ENCODE measurements around the gene APOL1.
A peak's percentile ranks its signal among the peaks of the same experiment; 100 is the strongest.
"Not testable (repeated sequence)": the region's sequence is repeated elsewhere in the genome, so short reads cannot be mapped to it uniquely, and the experiment has no call there.

The APOL1 gene

DNA sequence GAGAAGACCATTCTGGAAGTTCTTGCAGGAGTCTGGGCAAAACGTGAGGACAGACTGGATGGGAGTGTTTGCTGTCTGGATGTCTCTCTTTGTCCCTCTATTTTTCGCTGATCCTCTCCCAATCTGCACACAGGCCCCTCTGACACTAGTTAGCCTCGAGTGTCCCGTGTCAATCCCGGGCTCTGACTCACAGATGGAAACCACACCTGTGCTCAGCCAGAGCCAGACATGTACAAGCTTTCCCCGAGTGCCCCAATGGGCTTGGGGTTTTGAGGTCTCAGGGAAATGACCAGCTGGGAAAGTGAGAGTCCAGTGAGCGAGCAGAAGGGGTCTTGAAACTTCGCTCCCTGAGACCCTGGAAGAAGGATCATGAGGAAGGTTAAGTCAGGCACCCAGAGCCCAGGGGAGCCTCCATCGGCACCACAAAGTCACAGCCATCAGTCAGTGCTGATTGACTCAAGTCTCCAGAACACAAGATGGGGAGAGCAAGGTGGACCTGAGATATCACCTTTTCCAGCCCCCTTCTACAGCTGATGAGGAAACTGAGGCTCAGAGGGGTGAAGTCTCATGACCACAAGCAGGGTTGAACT lies 27.5 kb upstream of the APOL1 start:
- DNase-seq: no peak

DNA sequence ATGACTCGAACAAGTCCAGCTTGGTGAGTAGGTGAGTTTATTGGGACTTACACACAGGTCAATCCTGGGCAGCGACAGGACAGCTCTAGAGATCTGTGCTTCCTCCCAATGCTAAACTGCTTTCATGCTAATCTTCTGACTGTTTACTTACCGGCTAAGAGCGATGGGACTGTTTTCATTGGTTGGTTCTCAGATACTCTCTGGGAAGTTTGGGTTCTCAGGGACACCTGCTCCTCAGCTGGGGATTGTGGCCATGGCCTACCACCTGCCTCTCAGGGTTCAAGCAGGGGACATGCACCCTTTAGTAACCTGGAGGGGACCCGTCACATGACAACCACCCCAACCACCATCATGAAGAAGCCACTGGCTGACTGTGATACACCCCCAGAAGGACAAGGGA lies 26.7 kb upstream of the APOL1 start:
- DNase-seq: no peak

DNA sequence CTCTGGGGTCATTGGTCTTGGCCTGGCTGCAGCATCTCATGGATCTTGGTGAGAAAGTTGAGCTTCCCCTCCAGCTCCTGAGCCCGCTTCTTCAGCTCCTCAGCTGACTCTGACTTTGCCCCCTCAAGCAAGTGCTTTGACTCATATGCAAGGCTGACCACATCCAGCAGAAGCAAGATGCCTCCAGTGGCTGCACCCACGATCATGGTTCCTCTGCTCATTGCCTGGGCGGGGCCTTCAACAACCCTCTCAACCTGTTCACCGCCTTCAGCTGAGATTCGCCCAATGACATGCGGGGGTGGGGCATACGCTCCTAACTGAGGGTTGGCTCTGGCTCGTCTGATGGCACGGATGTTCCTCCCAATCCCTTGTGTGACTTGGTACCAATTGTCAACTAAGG lies 25.5 kb upstream of the APOL1 start:
- DNase-seq: no peak

DNA sequence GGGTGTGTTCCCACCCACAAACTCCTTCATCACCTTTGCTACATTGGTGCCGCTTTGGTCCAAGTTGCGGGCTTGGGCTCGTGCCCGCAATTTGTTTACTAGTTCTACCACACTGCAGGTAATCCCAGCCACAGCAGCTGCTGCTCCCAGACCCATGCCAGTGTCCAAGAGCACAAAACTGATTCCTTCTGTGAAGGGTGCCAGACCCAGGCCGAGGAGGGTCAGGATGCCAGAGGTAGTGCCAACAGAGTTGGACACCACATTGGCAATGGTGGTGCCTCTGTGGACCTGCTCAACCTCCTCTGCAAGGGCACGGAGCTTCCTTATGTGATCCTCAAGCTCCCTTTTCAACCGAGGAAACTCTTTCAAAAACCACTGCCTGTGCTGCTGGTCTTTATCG lies 25.1 kb upstream of the APOL1 start:
- no peak for DNase-seq

DNA sequence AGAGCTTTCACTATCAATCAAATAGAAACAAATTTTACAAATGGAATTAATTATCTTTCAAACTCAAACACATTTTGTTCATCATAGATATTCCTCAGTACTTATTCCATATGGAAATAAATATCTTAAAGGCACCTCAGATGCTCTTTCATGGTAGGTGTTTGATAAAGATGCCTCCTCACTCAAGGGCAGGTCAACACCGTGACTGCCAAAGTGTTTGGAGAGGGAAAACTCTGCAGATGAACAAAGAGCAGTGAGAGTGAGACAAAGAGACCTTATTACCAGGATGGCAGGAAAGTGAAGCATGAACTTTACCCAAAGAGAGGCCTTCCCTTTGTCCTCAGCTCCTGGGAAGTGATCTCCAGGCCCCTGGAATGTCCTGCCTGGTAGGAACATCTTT lies 24.6 kb upstream of the APOL1 start:
- DNase-seq: not testable (repeated sequence)

DNA sequence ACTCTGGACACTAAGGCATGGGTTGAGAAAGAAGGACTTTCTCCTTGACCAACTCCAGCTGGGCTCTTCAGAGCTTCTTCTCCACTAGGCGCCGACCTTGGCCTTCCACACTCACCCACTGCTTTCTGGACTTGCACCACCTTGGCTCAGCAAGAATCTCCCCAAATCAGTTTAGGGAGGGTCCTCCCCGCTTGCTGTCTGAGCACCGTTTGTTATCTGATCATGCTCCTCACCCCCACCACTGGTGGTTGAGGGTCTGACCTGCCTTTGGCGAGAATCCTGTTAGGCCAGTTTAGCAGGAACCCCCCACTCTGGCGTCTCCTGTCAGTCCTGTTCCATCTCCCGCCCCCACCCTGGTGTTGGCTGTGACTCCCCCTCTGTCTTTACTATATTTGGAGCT lies 24.0 kb upstream of the APOL1 start:
- DNase-seq: no peak

DNA sequence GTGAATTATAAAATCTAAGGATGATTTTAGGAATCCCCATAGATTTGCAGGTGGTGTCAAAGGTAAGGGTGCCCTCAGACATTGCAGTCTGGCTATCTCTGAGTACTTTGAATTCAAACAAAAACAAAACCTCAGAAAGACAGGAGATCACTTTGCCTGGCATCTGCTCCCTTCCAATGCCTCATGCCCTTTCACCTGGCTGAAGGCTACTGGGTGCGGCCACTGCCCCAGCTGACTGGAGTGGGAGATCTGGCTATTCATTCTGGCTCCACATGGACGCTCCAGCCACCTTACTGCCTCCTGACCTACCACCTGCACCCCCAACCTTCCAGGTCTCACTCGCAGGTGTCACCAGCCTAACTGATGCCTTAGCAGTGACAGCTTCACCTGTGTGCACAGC lies 23.3 kb upstream of the APOL1 start:
- not testable (repeated sequence) for DNase-seq

DNA sequence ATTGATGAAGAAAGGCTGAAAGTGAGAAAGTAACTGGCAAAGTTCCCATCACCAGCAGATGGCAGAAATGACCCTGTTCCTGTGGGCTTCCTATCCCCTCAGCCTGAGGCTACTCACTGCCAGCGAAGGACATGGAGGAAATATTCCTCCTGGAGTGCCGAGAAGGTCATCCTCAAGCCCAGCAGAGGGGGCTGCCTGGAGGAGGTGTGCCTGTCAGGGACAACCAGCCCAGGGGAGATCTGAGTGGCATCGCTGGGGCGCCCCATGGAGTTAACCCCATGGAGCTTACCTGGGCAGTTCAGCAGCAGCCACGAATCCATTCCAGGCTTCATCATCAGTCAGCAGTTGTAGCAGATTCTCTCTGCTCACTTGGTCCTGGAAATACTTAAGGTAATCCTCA lies 21.9 kb upstream of the APOL1 start:
- DNase-seq: not testable (repeated sequence)

DNA sequence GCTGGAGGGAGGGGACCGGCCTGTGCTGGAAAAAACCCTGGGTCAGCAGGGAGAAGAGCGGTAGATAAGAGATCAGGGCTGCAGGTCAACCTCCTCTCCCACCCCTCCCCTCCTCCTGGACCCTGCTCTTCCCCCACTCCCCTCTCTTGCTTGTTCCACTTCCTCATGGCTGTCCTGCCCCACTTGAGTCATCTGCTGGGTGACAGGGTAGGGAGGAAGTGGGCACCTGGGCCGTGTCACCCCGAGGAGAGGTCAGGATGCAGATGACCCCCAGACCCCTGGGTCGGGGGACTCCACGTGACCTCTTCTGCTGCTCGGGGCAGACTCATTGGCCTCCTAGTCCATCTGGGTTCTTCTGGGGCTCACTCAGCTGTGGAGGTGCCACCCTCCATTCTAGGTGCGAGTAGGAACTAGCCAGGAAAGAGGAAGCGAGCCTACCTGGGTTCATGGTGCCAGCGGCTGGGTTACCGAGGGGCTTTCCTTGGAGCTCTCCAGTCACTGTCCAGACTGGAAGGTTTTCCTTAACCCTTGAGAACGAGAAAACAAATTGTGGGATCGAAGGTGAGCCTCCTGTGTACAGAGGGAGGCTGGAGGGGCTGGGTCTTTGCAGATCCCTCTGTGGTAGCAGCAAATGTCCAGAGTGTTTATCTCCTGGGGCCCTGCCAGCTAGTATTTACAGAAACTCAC lies 20.1 kb upstream of the APOL1 start:
- DNase-seq: no peak

DNA sequence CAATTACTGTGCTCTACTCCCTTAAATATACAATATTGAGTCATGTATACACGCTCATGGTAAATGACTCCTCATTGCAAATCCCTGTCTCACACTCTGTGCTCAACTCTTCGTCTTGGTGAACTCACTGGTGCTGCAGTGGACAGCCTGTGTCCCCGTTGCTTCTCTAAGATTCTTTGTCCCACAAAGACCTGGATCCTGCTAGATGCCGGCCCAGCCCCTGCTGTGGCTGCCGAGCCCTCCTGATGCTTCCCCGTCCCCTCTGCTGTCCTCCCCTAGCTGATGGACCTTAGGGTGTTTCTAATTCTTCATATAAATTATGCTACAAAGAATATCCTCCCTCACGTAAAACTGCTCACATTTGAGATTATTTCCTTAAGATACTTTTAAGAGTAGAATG lies 19.1 kb upstream of the APOL1 start:
- DNase-seq: no peak

DNA sequence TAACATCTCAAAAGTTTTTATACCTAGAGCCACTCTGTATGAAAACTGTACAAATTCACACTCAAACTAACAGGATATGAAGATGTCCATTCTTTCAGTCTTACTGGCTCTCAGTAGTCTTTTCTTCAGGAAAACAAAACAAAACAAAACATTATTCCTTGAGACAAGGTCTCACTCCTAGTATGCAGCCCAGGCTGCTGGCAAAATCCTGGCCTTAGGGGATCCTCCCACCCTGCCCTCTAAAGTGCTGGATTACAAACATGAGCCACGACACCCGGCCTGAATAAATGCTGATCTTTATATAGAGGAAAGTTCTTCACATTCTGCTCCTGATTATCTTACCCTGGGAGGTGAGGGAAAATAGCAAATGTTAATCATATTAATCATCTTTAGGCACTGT lies 18.7 kb upstream of the APOL1 start:
- no peak for DNase-seq

DNA sequence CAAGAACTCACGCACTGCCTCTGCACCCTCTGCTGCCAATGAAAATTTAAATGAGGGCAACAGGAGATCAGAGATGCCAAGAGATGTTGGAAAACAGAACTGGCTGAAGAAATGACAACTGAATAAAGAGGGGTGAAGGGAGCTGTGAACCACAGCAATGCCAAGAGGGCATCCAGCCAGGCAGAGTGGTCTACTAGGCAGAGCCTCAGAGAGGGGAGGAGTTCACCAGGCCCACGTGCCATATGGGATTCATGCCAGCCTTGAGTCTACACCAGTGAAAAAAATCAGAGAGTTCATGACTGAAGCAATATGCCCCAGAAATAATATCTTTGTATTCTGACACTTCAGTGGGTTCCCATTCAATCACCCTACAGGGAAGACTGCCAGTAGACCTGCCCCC lies 18.0 kb upstream of the APOL1 start:
- DNase-seq: no peak

DNA sequence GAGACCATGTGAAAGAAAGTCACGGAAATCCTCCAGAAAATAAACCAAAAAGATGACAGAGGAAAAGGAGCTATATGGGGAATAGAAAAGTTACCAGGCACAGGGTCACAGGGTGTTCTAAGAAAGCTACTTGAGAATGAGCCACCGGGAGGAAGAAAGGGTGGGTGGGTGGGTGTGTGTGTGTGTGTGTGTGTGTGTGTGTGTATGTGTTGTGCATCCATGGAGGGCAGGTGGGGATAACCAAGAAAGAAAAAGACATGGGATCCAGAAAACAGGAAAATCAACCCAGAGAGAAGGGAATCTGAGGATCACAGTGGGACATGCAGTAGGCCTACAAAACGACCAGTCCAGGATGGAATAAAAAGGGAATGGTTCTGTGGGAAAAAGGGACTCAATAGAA lies 17.3 kb upstream of the APOL1 start:
- no peak for DNase-seq

DNA sequence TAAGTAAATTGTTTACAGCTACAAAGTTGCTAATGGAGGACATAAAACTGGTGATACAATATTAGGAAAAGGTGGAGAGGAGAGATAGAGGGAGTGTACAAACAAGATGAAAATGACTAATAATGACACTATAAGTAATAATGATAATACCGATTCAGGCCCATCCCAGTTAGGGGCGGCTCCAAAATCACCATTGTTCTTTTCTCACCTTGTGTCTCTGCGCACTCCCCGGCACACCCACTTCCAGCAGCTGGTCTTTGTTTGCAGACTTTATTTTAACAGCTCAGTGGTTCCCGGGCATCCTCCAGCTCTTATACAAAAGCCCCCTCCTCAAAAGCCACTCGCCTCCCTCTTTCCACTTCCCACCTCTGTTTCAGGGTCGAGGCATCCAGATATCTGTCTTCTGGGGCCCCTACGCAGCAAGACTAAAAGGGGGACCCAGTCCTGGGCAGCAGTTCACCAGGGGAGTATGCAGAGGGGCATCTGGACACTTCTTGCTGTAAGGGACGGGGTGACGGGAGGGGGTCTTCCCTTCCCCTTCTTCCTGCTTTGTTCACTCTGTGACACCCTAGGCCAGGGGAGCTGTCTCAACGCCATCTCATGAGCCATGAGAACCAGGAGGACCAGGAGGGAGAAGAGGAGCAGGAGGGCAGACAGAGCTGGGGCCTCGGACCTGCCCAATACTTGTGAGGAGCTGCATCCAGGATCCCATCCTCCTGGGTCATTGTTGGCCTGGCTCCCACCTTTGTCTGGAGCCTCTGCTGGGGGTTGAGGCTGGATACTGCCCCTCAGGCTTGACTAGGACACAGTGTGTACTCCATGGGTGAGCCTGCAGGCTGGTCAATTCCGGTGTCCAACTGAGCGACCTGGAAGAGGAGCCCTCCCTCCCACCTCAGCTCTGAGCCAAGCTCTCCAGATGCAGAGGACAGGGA lies 16.3 kb upstream of the APOL1 start:
- DNase-seq: no peak

DNA sequence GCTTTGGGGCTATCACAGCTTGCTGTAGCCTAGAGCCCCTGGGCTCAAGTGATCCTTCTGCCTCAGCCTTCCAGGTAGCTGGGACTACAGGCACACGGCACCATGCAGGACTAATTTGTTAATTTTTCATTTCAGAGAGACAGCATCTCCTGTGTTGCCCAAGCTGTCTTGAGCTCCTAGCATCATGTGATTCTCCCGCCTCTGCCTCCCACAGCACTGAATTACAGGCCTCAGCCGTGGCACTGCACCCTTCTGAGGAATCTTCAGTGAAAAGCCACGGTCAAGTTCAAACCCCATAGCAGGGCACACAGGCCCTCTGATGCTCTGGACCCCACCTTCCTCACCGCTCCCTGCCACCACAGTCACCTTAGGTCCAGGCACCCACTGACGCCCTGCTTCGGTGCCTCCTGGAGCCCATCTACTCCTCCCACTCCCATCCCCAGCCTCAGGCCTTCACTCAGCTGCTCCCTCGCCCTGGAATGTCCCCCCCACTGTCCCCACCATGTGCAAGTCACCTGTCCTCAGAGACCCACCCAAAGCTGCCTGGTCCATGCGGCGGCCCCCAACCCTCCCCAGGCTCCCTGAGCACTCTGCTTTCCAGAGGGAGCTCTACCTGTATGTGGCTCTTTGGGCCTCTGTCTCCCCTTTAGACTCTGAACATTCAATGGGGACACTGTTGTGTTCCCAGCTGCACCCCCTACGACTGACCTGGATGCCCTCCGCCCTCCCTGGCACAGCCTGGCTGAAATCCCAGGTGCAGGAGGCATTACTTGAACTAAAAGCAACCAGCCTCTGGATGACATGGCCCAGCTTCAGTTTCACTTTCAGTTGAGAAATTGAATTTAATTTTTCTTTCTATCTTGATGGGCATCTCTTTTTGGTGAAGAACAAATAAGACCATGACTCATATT lies 15.2 kb upstream of the APOL1 start:
- DNase-seq: no peak

DNA sequence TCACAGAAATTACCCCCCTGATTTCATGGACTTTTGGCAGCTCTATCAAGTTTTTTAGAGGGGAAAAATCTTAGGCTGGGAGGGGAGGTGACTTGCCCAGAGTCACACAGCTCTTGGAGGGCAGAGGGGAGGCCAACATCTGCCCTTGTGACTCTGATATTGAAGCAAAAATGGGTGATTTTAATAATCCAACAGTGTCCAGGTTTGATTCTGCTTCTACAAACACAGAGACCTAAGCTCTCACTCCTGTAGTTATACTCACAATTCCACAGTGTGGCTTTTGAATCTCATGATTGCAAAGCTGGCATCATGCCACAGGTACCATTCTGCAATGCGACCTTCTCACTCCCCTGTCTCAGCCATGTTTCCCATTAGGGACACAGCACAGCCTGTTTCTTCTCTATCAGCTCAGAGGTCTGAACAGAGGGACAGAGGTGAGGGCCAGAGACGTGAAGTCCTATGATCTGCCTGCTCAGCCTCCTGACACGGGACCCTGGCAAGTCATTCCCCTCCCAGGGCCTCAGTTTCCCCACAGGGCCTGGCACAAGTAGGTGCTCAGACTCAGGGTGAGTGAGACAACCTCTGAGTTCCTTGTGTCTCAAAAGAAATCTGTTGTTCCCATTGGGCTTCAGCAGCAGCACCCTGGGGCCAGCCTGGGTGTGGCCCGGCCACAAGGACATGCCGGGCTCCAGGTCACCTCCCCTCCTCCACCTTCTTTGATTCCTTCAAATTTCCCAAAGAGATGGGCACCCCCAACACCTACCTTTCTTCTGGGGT lies 14.4 kb upstream of the APOL1 start:
- DNase-seq: no peak

DNA sequence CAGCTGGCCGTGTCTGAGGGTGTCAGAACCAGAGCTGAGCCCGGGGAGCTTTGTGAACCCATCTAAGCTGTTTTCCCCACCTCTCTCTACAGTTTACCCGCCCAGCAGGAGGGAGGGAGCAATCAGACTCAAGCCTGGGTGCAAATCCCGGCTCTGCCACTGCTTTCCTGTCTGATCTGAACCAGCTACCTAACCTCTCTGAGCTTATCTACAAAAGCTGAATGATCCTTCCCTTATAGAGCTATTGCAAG lies 13.9 kb upstream of the APOL1 start:
- DNase-seq: no peak

DNA sequence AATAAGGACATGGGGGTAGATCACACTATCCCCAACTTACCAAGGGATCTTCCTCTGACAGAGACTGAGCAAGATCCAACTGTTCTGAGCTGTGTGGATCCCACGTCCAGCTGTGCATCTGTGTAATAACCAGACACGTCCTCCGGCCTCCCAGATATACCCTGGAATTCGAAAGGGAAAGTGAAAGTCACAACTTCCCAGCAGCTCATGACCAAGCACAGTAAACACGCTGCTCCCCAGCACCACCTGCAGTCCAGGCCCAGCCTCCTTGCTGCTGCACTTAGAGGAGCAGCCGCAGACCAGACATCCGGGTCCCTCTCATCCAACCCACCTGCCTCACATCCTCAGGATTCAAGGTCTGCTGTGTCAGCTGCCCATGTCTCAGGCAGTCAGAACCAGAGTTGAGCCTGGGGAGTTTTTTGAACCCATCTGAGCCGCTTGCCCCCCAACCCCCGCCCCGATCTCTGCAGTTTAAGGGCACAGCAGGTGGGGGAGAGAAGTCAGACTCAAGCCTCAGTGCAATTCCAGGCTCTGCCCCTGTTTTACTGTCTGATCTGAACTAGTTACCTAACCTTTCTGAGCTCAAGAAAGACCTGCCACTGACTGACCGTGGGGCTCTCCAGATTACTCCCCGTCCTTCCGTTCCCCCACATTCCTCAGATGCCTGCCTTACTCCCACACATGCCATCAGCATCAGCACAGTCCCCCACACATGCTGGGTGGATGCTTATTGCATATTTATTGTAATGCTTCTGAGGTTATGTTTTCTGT lies 13.3 kb upstream of the APOL1 start, which contains the start of gene APOL2:
TSS of gene APOL2 (minus strand) at position 127 of the 771 bp plus-strand sequence. CDS start 6,365 bp downstream, outside the sequence.
- peak; percentile 92 for DNase-seq

DNA sequence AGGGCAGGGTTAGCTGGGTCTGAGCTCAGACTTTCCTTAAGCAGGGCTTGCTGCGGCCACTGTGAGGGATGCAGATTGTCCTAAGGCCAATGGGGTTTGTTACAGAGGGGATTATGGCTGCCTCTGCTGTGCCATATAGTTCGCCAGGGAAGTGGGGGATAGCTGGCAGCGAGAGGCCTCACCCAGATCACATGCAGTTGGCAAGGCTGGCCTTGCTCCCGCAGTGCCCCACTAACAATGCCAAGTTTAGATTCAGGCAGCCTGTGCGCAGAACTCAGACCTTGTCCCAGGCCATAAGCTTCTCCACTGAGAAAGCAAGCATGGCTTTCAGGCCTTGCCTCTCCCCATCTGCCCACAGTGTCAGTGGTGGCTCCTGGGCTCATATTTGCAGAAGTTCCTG lies 8.9 kb upstream of the APOL1 start:
- no peak for DNase-seq

DNA sequence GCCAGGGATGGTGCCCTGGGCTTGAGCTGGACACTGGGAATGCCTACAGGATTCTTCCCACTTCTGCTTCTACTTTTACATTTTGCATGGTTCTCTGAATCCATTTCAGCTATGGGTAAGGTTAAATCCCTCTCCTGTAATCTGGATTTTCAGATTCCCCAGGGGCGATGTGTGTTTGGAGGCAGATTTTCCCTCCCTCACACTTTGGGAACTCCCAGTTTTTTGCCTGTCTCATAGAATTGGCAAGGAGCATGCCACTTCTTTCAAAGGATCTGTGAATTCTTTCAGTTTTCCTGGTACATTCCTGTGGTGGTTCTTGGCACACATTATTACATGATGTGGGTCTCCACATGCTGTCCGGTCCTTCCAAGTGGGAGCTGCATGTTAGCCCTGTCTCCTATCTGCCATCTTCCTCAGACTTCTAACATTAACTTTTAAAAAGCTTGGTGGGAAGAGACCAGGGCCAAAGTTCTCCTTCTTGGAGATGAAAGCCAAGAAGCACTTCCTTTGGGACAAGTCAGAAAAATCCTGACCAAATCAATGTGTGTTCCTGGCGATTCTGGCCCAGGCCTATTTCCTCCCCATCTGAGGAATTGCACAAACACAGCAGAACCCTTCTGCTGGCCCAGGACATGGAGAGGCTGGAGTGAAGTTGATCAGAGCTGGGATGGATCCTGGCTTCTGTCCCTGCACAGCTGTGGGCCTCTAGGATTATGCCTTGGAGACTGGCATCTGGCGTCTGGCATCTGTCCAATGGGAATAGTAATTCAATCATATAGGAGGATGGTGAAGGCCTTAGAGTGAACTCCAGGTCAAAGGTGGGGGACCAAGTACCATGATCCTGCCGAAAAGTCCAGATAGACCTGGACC lies 8.2 kb upstream of the APOL1 start:
- DNase-seq: peak; percentile 67
